IPS-15b (cell line): Measurements from ENCODE around the gene VPS11.
A peak's percentile ranks its signal among the peaks of the same experiment; 100 is the strongest.

Source experiments
- H3K27me3 ChIP-seq: one replicate; pipeline ENCODE4 v1.6.1; 2013; ENCODE audit warnings: low read length; ENCODE audit not compliant: control insufficient read depth, insufficient read depth
- H3K36me3 ChIP-seq: one replicate; pipeline ENCODE4 v1.6.1; 2013; ENCODE audit warnings: low read length; ENCODE audit not compliant: control insufficient read depth, insufficient read depth
- H3K4me1 ChIP-seq: one replicate; pipeline ENCODE4 v1.6.1; 2013; ENCODE audit warnings: mild to moderate bottlenecking, low read length; ENCODE audit not compliant: control insufficient read depth, insufficient read depth
- H3K4me3 ChIP-seq: one replicate; pipeline ENCODE4 v1.5.1; 2013; ENCODE audit warnings: low read depth, low read length
- H3K9ac ChIP-seq: one replicate; pipeline ENCODE4 v1.6.1; 2013; ENCODE audit warnings: low read depth, mild to moderate bottlenecking, low read length
- H3K9me3 ChIP-seq: one replicate; pipeline ENCODE4 v1.6.1; 2013; ENCODE audit warnings: mild to moderate bottlenecking, low read length; ENCODE audit not compliant: control insufficient read depth, insufficient read depth

VPS11 gene

DNA sequence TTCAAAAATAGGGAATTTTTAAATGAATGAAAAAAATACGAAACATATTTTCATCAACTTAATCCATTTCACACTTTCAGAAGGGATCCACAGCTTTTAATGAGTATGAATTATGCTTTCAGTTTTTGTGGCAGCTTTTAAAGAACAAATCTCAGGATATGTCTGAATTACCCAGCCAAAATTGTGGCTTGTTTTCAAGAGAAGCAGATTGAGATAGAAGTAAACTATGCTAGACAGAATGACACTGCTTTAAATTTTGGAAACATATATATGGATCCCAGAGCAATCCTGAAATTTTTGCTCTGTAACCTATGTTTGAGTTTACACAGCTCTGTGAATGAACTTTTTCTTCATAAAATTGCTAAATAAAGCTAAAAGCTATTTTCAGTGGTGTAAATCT, 51.3 kb downstream of the VPS11 start:
- Histone ChIP-seq H3K9me3 (no peaks in the 10 kb centered on the region), H3K4me1 (peaks cover 7% of the 10 kb centered on the region), H3K4me3 (no peak overlapping the region), H3K36me3 (peaks cover 10% of the 10 kb centered on the region), H3K9ac (no peak overlapping the region), H3K27me3 (no peaks in the 10 kb centered on the region)

DNA sequence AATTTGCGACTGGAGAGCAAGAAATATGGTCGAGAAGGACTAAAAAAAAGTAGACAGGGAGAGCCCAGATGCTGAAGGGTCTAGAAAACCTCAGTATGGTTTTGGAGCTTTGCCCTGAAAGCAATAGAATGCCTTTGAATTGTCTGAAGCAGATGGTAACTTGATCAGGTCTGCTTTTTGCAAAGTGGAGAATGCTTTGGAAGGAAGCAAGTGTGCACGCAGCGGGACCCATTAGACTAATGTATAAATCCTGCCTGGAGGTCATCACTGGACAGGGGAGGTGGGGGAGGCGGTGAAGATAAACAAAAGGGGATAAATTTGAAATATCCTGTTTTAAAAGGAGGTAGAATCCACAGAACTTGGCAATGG, 53.0 kb downstream of the VPS11 start:
- Histone ChIP-seq H3K36me3 (peaks cover 3% of the 10 kb centered on the region), H3K9me3 (no peaks in the 10 kb centered on the region), H3K27me3 (no peaks in the 10 kb centered on the region), H3K4me3 (peak overlapping the region; percentile 59), H3K4me1 (peaks cover 7% of the 10 kb centered on the region), H3K9ac (no peak overlapping the region)

GRCh38 chr11:119121008-119121810, 53.6 kb downstream of the VPS11 start, which contains the start of gene HINFP:
Gene HINFP (plus strand): TSS chr11:119121580. CDS start chr11:119126945, 5,365 bp downstream.
- Histone ChIP-seq H3K27me3 (no peaks in the 10 kb centered on the region), H3K4me3 (peak within 1 kb of the TSS; percentile 99), H3K36me3 (peaks cover under 1% of the 10 kb centered on the region), H3K9ac (peak within 1 kb of the TSS; percentile 70), H3K9me3 (no peaks in the 10 kb centered on the region), H3K4me1 (peaks cover 7% of the 10 kb centered on the region)

DNA sequence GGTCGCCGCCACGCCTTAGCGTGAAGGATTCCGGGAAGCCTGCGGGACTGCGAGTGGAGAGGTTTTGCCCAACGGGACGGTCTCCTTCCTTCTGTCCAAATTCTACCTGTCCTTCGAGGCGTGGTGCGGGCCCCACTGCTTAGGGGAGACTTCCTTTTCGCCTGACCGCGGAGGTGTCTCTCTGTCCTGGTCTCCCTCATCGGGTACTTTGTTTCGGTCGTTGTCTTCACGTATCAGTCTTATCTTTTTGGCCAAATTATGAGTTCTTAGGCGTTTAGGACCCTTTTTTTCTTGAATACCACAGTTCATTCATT, 54.1 kb downstream of the VPS11 start:
- H3K9me3 ChIP-seq, result no peaks in the 10 kb centered on the region
- peaks cover 7% of the 10 kb centered on the region for H3K4me1 ChIP-seq
- H3K4me3 ChIP-seq, result peak overlapping the region; percentile 99
- H3K9ac ChIP-seq, result peak overlapping the region; percentile 70
- H3K27me3 ChIP-seq, result no peaks in the 10 kb centered on the region
- H3K36me3 ChIP-seq, result no peaks in the 10 kb centered on the region

DNA sequence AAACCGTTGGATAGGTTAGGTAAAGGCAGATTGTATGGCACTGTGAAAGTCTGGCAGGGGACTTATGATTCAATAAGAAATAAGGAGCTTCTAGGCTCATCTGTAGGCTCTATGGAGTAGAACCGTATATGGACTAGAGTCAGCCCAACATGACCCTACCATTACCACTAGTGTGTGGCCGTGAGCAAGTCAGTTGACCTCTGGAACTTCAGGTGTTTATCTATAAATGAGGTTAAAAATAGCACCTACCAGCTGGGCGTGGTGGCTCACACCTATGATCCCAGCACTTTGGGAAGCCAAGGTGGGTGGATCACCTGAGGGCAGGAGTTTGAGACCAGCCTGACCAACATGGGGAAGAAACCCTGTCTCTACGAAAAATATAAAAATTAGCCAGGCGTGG, 58.2 kb downstream of the VPS11 start:
- H3K9me3 ChIP-seq, result no peaks in the 10 kb centered on the region

GRCh38 chr11:119126675-119127268, 59.2 kb downstream of the VPS11 start:
- no peak overlapping the region for H3K4me3 ChIP-seq
- no peaks in the 10 kb centered on the region for H3K27me3 ChIP-seq
- H3K4me1 ChIP-seq, result peaks cover 2% of the 10 kb centered on the region
- H3K36me3 ChIP-seq, result peaks cover 8% of the 10 kb centered on the region
- no peaks in the 10 kb centered on the region for H3K9me3 ChIP-seq
- H3K9ac ChIP-seq, result no peak overlapping the region

More for the DNA sequence above, 58.2 kb downstream of the VPS11 start:
- peaks cover 2% of the 10 kb centered on the region for H3K4me1 ChIP-seq
- no peak overlapping the region for H3K9ac ChIP-seq
- no peaks in the 10 kb centered on the region for H3K36me3 ChIP-seq
- H3K4me3 ChIP-seq, result no peak overlapping the region
- H3K27me3 ChIP-seq, result no peaks in the 10 kb centered on the region

DNA sequence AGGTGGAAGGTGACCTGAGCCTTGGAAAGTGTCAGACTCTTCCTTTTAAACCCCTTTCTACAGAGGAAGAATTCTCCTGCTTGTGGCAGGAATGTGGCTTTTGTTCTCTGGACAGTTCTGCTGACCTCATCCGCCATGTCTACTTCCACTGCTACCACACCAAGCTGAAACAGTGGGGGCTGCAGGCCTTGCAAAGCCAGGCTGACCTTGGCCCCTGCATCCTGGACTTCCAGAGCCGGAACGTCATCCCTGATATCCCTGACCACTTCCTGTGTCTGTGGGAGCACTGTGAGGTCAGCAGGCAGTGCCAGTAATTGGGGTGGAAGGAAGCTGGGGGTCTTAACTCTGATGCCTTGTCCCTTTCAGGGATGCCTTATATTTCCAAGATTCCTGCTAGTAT, 63.0 kb downstream of the VPS11 start:
- Histone ChIP-seq H3K4me1 (no peaks in the 10 kb centered on the region), H3K4me3 (no peak overlapping the region), H3K9me3 (no peaks in the 10 kb centered on the region), H3K9ac (no peak overlapping the region), H3K36me3 (peaks cover 26% of the 10 kb centered on the region), H3K27me3 (no peaks in the 10 kb centered on the region)
